ENCODE results near the gene RAX.

DNA sequence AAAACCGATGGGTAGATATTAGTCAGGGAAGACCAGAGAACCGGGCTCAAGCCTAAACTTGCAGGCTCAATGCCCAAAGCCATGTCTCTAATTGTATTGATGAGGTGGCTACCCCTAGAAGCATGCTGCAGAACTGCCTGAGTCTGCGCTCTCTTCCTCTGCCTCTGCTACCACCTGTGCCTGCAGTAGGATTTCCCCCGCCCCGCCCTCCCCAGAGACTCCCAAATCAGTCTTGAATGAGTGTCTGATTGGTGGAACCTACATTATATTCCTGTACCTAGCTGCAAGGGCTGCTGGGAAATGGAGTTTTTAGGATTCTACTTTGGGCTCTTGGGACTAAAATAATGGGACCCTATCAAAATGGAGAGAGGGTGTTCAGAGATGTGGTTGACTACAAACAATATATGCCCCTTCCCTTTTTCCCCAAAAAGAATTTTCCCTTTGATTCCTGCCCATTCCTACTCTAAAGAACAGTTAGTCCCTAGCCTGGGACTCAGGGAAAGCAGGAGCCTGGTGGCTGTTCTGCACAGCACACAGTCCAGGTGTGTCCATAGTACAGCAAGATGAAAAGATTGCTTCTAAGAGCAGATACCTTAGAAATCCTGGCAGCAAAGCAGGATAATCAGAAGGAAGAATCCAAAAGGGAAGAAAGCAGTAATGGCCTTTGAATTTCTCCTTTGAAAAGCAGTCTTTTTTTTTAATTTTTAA is 40.8 kb downstream of the RAX start:
- TF ChIP-seq, protein P1, sequence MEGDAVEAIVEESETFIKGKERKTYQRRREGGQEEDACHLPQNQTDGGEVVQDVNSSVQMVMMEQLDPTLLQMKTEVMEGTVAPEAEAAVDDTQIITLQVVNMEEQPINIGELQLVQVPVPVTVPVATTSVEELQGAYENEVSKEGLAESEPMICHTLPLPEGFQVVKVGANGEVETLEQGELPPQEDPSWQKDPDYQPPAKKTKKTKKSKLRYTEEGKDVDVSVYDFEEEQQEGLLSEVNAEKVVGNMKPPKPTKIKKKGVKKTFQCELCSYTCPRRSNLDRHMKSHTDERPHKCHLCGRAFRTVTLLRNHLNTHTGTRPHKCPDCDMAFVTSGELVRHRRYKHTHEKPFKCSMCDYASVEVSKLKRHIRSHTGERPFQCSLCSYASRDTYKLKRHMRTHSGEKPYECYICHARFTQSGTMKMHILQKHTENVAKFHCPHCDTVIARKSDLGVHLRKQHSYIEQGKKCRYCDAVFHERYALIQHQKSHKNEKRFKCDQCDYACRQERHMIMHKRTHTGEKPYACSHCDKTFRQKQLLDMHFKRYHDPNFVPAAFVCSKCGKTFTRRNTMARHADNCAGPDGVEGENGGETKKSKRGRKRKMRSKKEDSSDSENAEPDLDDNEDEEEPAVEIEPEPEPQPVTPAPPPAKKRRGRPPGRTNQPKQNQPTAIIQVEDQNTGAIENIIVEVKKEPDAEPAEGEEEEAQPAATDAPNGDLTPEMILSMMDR (conservative IDR thresholded peaks at IDR 0.05; ENCODE audit: low read depth, low read length): no peak
- TF ChIP-seq MAFK (IDR thresholded peaks at IDR 0.05; ENCODE audit: low read depth, low read length): no peak
- TF ChIP-seq MAZ (IDR thresholded peaks at IDR 0.05; ENCODE audit: borderline replicate concordance, low read depth, low read length): no peak
- TF ChIP-seq POLR2A (IDR thresholded peaks at IDR 0.05; ENCODE audit: low read depth, low read length): no peak
- TF ChIP-seq SMC3 (IDR thresholded peaks at IDR 0.05; ENCODE audit: low read depth, low read length): no peak
- TF ChIP-seq RCOR1 (IDR thresholded peaks at IDR 0.05; ENCODE audit: insufficient replicate concordance, low read length): no peak
- no peak for TF ChIP-seq RAD21 (IDR thresholded peaks at IDR 0.05; ENCODE audit: low read length)
- no peak for TF ChIP-seq FOS (IDR thresholded peaks at IDR 0.05; ENCODE audit: low read depth, low read length)
- TF ChIP-seq, protein P2, sequence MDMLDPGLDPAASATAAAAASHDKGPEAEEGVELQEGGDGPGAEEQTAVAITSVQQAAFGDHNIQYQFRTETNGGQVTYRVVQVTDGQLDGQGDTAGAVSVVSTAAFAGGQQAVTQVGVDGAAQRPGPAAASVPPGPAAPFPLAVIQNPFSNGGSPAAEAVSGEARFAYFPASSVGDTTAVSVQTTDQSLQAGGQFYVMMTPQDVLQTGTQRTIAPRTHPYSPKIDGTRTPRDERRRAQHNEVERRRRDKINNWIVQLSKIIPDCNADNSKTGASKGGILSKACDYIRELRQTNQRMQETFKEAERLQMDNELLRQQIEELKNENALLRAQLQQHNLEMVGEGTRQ (IDR thresholded peaks at IDR 0.05; ENCODE audit: low read depth, low read length): no peak
- TF ChIP-seq CEBPB (IDR thresholded peaks at IDR 0.05; ENCODE audit: low read depth, low read length): no peak
- TF ChIP-seq, protein P3, sequence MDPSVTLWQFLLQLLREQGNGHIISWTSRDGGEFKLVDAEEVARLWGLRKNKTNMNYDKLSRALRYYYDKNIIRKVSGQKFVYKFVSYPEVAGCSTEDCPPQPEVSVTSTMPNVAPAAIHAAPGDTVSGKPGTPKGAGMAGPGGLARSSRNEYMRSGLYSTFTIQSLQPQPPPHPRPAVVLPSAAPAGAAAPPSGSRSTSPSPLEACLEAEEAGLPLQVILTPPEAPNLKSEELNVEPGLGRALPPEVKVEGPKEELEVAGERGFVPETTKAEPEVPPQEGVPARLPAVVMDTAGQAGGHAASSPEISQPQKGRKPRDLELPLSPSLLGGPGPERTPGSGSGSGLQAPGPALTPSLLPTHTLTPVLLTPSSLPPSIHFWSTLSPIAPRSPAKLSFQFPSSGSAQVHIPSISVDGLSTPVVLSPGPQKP (IDR thresholded peaks at IDR 0.05; ENCODE audit: borderline replicate concordance, low read depth, low read length): no peak
- no peak for TF ChIP-seq BHLHE40 (IDR thresholded peaks at IDR 0.05; ENCODE audit: low read depth, low read length)
- TF ChIP-seq RFX5 (IDR thresholded peaks at IDR 0.05; ENCODE audit: low read depth, low read length): no peak
- no peak for TF ChIP-seq MXI1 (IDR thresholded peaks at IDR 0.05; ENCODE audit: borderline replicate concordance, low read depth, low read length)

Measured in IMR-90 (cell line).